Prostate gland (tissue), 2 donors: ENCODE measurements around the gene ESD.

Source experiments
- CTCF ChIP-seq, 4 experiments: fragments of 200-600 bp in 2 of 4; fragments of 450-650 bp in 2 of 4; sonication (generic) in 2 of 4; IDR thresholded peaks; 1 replicate in 3 of 4; 2 replicates in 1 of 4; pipeline ENCODE4 v1.5.1; 2016 to 2019; ENCODE audit warnings: antibody characterized with exemption in 4 of 4, mild to moderate bottlenecking in 2 of 4, moderate library complexity in 2 of 4
- POLR2A ChIP-seq: fragments of 450-650 bp; IDR thresholded peaks from one replicate; pipeline ENCODE4 v1.6.1; 2016; ENCODE audit warnings: antibody characterized with exemption, mild to moderate bottlenecking

- no peak for TF ChIP-seq CTCF (IDR thresholded peaks at IDR 0.05)
- no peak for TF ChIP-seq POLR2A
Observed at GRCh38 chr13:46778095-46778494, 18.9 kb downstream of the ESD start.
